ENCODE measurements around the gene HSD17B8. TPM values are rescaled to one million over a fixed set of nuclear protein-coding genes. Genes with fewer than 3 reads are reported as not detected.

HSD17B8 gene
- polyA plus RNA-seq, 4 donors: 30.9 to 46.1 (median 33.0) TPM

DNA sequence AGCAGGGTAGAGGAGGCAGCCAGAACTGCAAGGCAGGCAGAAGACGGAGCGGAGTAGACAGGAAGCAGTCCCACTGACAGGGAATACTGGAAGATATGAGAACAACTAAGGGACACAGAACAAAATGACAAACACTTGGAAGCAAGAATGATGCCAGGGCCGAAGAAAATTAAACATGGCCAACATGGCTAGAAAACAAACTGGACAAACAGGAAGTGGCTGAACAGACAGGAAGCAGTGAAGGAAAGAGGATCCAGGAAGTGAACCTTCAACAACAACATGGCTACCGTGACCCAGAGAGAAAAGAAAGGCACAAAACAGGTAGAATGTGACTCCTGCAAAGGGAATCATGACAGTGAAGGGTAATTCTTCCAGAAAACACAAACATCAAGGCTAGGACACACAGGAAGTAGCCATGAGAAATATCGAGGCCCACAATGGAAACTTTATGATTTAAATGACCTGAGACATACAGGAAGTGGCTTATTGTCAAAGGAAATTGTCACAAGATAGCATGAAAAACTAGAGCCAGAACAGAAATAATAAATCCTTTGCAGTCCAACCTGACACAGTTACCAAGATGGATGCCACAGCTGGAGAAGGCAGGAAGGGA lies 21.3 kb upstream of the HSD17B8 start:
- H3K9me3 ChIP-seq (ENCODE audit: control insufficient read depth in 2 of 2, insufficient read depth in 1 of 2, low read depth in 1 of 2, low read length in 1 of 2): peaks cover 0 to 4% of the 10 kb centered on the region in 2 donors
- 70 to 89% (median 74%) methylated on average over 5 of the region's 5 CpGs for WGBS, 3 donors
- peaks cover 0 to 10% (median 2%) of the 10 kb centered on the region in 3 donors for H3K27me3 ChIP-seq (ENCODE audit: control insufficient read depth in 3 of 3, insufficient read depth in 3 of 3, low read length in 3 of 3)
- no peaks in the 10 kb centered on the region for H3K36me3 ChIP-seq (ENCODE audit: control insufficient read depth in 3 of 3, insufficient read depth in 2 of 3, low read depth in 1 of 3, low read length in 3 of 3)
- no peaks in the 10 kb centered on the region for H3K4me1 ChIP-seq (ENCODE audit: control insufficient read depth in 3 of 3, insufficient read depth in 2 of 3, low read depth in 1 of 3, low read length in 2 of 3)
- H3K27ac ChIP-seq (ENCODE audit: low read depth in 1 of 3, low read length in 2 of 3): no peak overlapping the region
- FAIRE-seq (no peak), DNase-seq (no peak)
- no peak overlapping the region for H3K4me3 ChIP-seq (ENCODE audit: low read depth in 1 of 3, low read length in 3 of 3)

DNA sequence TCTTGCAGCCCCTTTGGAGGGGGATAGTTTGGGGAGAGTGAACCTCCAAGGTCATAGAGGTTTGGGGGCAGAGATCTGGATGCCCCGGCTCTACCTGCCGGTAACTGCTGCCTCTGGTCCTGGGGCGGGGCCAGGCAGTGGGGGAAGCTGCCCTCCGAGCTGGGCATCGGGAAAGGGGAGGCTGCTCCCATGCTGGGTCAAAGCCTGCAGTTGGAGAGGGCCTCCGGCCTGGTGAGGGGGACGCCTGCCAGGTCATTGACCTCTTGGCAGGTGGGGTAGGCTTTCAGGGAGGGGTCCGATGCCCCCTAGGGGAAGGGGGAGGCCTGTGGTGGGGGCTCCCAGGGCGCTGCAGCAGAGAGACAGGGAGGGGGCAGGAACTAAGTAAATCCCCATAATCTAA lies 19.3 kb upstream of the HSD17B8 start:
- no peaks in the 10 kb centered on the region for H3K4me1 ChIP-seq (ENCODE audit: control insufficient read depth in 3 of 3, insufficient read depth in 2 of 3, low read depth in 1 of 3, low read length in 2 of 3)
- DNase-seq (no peak), FAIRE-seq (no peak)
- peaks cover 2 to 10% (median 2%) of the 10 kb centered on the region in 3 donors for H3K27me3 ChIP-seq (ENCODE audit: control insufficient read depth in 3 of 3, insufficient read depth in 3 of 3, low read length in 3 of 3)
- H3K27ac ChIP-seq (ENCODE audit: low read depth in 1 of 3, low read length in 2 of 3): no peak overlapping the region
- no peak overlapping the region for H3K4me3 ChIP-seq (ENCODE audit: low read depth in 1 of 3, low read length in 3 of 3)
- WGBS, 3 donors: 64 to 72% (median 71%) methylated on average over 8 to 9 of the region's 9 CpGs
- H3K9me3 ChIP-seq (ENCODE audit: control insufficient read depth in 2 of 2, insufficient read depth in 1 of 2, low read depth in 1 of 2, low read length in 1 of 2): peaks cover 0 to 4% of the 10 kb centered on the region in 2 donors
- H3K36me3 ChIP-seq (ENCODE audit: control insufficient read depth in 3 of 3, insufficient read depth in 2 of 3, low read depth in 1 of 3, low read length in 3 of 3): no peaks in the 10 kb centered on the region

DNA sequence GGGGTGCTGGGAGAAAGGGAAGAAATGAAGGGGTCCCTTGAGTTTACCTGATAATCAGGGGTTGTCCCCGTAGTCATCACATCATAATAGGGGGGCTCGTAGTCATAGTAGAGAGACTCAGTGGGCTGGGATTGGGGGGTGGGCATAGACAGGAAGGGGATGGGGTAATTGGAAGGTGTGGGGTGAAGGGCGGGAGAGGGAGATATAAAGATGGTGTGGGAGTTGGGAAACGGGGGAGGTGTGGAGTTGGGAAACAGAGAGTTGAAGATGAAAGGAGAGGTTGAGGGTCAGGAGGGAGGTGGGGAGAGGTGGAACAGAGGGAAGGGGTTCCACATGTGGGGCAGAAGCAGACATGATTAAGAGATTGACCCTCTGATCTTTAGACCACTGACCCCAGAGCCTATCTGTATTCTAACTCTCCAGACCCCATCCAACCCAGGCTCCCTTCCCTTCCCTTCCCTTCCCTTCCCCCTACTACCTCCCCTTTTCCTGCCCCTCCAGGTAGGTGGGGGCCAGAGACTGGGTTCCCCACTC lies 18.7 kb upstream of the HSD17B8 start:
- Histone ChIP-seq H3K27ac (ENCODE audit: low read depth in 1 of 3, low read length in 2 of 3) (no peak overlapping the region), H3K9me3 (ENCODE audit: control insufficient read depth in 2 of 2, insufficient read depth in 1 of 2, low read depth in 1 of 2, low read length in 1 of 2) (peaks cover 0 to 4% of the 10 kb centered on the region in 2 donors), H3K27me3 (ENCODE audit: control insufficient read depth in 3 of 3, insufficient read depth in 3 of 3, low read length in 3 of 3) (peaks cover 2 to 14% (median 2%) of the 10 kb centered on the region in 3 donors), H3K36me3 (ENCODE audit: control insufficient read depth in 3 of 3, insufficient read depth in 2 of 3, low read depth in 1 of 3, low read length in 3 of 3) (no peaks in the 10 kb centered on the region), H3K4me3 (ENCODE audit: low read depth in 1 of 3, low read length in 3 of 3) (no peak overlapping the region), H3K4me1 (ENCODE audit: control insufficient read depth in 3 of 3, insufficient read depth in 2 of 3, low read depth in 1 of 3, low read length in 2 of 3) (no peaks in the 10 kb centered on the region)
- WGBS, 3 donors: 67 to 70% (median 68%) methylated on average over 4 of the region's 4 CpGs
- no peak for FAIRE-seq
- no peak for DNase-seq

- 69 to 81% (median 76%) methylated on average over 1 of the region's 1 CpG for WGBS, 3 donors
- Histone ChIP-seq H3K27me3 (ENCODE audit: control insufficient read depth in 3 of 3, insufficient read depth in 3 of 3, low read length in 3 of 3) (peaks cover 2 to 33% (median 9%) of the 10 kb centered on the region in 3 donors), H3K4me3 (ENCODE audit: low read depth in 1 of 3, low read length in 3 of 3) (no peak overlapping the region), H3K9me3 (ENCODE audit: control insufficient read depth in 2 of 2, insufficient read depth in 1 of 2, low read depth in 1 of 2, low read length in 1 of 2) (peaks cover 0 to 2% of the 10 kb centered on the region in 2 donors), H3K4me1 (ENCODE audit: control insufficient read depth in 3 of 3, insufficient read depth in 2 of 3, low read depth in 1 of 3, low read length in 2 of 3) (peaks cover 0 to 11% (median 3%) of the 10 kb centered on the region in 3 donors), H3K36me3 (ENCODE audit: control insufficient read depth in 3 of 3, insufficient read depth in 2 of 3, low read depth in 1 of 3, low read length in 3 of 3) (no peaks in the 10 kb centered on the region), H3K27ac (ENCODE audit: low read depth in 1 of 3, low read length in 2 of 3) (no peak overlapping the region)
- DNase-seq: no peak
- FAIRE-seq: no peak
These were observed 16.6 kb upstream of the HSD17B8 start for GRCh38 chr6:33187809-33188208.

DNA sequence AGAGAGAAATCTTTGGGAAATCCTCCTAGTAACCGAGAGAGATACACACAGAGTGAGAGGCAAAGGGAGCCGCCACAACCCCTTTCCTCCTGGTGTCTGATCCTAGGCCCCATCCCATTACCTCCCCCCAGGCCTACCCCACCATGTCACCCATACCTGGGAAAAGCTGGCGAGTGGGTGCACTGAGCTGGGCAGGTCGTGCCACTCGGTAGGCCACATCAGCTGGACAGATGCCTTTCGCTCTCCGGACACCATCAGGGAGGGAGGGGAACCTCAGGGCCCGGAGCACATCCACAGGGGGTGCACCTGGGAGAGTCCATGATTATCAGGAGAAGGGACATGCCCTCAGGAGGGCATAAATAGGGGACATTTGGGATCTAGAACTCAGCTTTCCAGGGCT lies 15.3 kb upstream of the HSD17B8 start:
- FAIRE-seq (no peak), DNase-seq (no peak)
- WGBS, 3 donors: 84 to 91% (median 85%) methylated on average over 8 of the region's 8 CpGs
- H3K4me1 ChIP-seq (ENCODE audit: control insufficient read depth in 3 of 3, insufficient read depth in 2 of 3, low read depth in 1 of 3, low read length in 2 of 3): peaks cover 0 to 16% (median 3%) of the 10 kb centered on the region in 3 donors
- no peaks in the 10 kb centered on the region for H3K9me3 ChIP-seq (ENCODE audit: control insufficient read depth in 2 of 2, insufficient read depth in 1 of 2, low read depth in 1 of 2, low read length in 1 of 2)
- H3K36me3 ChIP-seq (ENCODE audit: control insufficient read depth in 3 of 3, insufficient read depth in 2 of 3, low read depth in 1 of 3, low read length in 3 of 3): peaks cover 0 to 8% (median 0%) of the 10 kb centered on the region in 3 donors
- no peak overlapping the region for H3K27ac ChIP-seq (ENCODE audit: low read depth in 1 of 3, low read length in 2 of 3)
- H3K4me3 ChIP-seq (ENCODE audit: low read depth in 1 of 3, low read length in 3 of 3): no peak overlapping the region
- H3K27me3 ChIP-seq (ENCODE audit: control insufficient read depth in 3 of 3, insufficient read depth in 3 of 3, low read length in 3 of 3): peaks cover 2 to 36% (median 9%) of the 10 kb centered on the region in 3 donors

DNA sequence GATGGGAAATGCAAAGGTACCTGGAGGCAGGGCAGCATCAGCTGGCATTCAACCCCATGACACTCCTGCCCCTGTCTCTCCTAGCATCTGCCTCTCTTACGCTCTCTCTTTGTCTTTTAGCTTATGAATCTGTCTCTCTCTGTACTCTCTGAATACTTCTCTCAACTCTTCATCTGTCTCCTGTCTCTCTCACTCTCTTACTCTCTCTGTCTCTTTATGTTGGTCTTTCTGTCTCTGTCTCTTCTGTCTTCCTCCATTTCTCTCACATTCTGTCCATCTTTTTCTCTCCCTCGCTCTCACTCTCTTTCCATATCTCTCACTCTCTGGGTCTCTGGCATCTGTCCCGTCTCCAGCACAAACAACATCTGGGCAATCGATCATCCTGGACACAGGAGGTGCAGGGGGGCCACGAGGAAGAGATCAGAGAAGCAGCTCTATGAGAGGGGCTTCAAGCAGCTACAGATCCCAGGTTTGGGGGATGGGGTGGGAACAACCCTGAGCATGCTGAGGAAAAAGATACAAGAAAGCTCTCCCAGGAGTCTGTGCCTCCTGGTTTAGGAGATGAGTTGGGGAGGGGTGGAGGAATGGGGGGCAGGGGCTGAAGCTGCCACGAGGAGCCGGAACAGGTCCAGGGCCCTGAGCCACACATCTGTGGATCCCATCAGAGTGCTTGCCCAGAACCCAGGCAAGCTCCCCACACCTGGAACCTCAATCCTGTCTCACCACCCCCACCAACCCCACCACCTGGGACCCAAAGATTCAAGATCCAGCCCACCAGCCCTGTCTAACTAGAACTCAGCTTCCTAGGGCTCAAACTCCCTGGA lies 14.6 kb upstream of the HSD17B8 start:
- 68 to 70% (median 69%) methylated on average over 6 to 7 of the region's 7 CpGs for WGBS, 3 donors
- H3K36me3 ChIP-seq (ENCODE audit: control insufficient read depth in 3 of 3, insufficient read depth in 2 of 3, low read depth in 1 of 3, low read length in 3 of 3): peaks cover 3 to 14% (median 5%) of the 10 kb centered on the region in 3 donors
- peaks cover 2 to 36% (median 9%) of the 10 kb centered on the region in 3 donors for H3K27me3 ChIP-seq (ENCODE audit: control insufficient read depth in 3 of 3, insufficient read depth in 3 of 3, low read length in 3 of 3)
- H3K4me3 ChIP-seq (ENCODE audit: low read depth in 1 of 3, low read length in 3 of 3): no peak overlapping the region
- DNase-seq (no peak), FAIRE-seq (no peak)
- no peaks in the 10 kb centered on the region for H3K9me3 ChIP-seq (ENCODE audit: control insufficient read depth in 2 of 2, insufficient read depth in 1 of 2, low read depth in 1 of 2, low read length in 1 of 2)
- H3K27ac ChIP-seq (ENCODE audit: low read depth in 1 of 3, low read length in 2 of 3): no peak overlapping the region
- H3K4me1 ChIP-seq (ENCODE audit: control insufficient read depth in 3 of 3, insufficient read depth in 2 of 3, low read depth in 1 of 3, low read length in 2 of 3): peaks cover 0 to 16% (median 3%) of the 10 kb centered on the region in 3 donors

- 62 to 76% (median 70%) methylated on average over 8 to 11 of the region's 11 CpGs for WGBS, 3 donors
- Histone ChIP-seq H3K36me3 (ENCODE audit: control insufficient read depth in 3 of 3, insufficient read depth in 2 of 3, low read depth in 1 of 3, low read length in 3 of 3) (peaks cover 6 to 22% (median 11%) of the 10 kb centered on the region in 3 donors), H3K27ac (ENCODE audit: low read depth in 1 of 3, low read length in 2 of 3) (no peak overlapping the region), H3K9me3 (ENCODE audit: control insufficient read depth in 2 of 2, insufficient read depth in 1 of 2, low read depth in 1 of 2, low read length in 1 of 2) (no peaks in the 10 kb centered on the region), H3K4me1 (ENCODE audit: control insufficient read depth in 3 of 3, insufficient read depth in 2 of 3, low read depth in 1 of 3, low read length in 2 of 3) (peaks cover 0 to 16% (median 3%) of the 10 kb centered on the region in 3 donors), H3K4me3 (ENCODE audit: low read depth in 1 of 3, low read length in 3 of 3) (no peak overlapping the region), H3K27me3 (ENCODE audit: control insufficient read depth in 3 of 3, insufficient read depth in 3 of 3, low read length in 3 of 3) (peaks cover 0 to 29% (median 9%) of the 10 kb centered on the region in 3 donors)
- FAIRE-seq (no peak), DNase-seq (no peak)
These were observed 13.8 kb upstream of the HSD17B8 start for GRCh38 chr6:33190504-33191107.
